ENCODE data around the gene ASCC2. TPM values are rescaled to one million over a fixed set of nuclear protein-coding genes. Genes with fewer than 3 reads are reported as not detected.
"Not testable (repeated sequence)": the region's sequence is repeated elsewhere in the genome, so short reads cannot be mapped to it uniquely, and the experiment has no call there.

Gene ASCC2
- polyA plus RNA-seq, 1 experiment = 62.6 TPM

- ChIA-PET CTCF (interaction anchor here (0.9 kb wide), 1 partner anchor 69 kb away, joined by 3 read pairs; no protein-coding TSS in a partner anchor), POLR2A (no interaction called here)
- no peak for DNase-seq (ENCODE audit: low read depth)
- no peak for TF ChIP-seq CTCF (IDR thresholded peaks at IDR 0.05; ENCODE audit: insufficient read depth, low read depth, low read length)
- H3K27me3 ChIP-seq (ENCODE audit: control insufficient read depth, insufficient read depth, low read length) = no peaks in the 10 kb centered on the region
- no peak overlapping the region for H3K4me3 ChIP-seq (ENCODE audit: low read depth, low read length)
- no peaks in the 10 kb centered on the region for H3K36me3 ChIP-seq (ENCODE audit: control insufficient read depth, insufficient read depth, low read length)
These were observed 79.1 kb downstream of the ASCC2 start for GRCh38 chr22:29758959-29759358.

DNA sequence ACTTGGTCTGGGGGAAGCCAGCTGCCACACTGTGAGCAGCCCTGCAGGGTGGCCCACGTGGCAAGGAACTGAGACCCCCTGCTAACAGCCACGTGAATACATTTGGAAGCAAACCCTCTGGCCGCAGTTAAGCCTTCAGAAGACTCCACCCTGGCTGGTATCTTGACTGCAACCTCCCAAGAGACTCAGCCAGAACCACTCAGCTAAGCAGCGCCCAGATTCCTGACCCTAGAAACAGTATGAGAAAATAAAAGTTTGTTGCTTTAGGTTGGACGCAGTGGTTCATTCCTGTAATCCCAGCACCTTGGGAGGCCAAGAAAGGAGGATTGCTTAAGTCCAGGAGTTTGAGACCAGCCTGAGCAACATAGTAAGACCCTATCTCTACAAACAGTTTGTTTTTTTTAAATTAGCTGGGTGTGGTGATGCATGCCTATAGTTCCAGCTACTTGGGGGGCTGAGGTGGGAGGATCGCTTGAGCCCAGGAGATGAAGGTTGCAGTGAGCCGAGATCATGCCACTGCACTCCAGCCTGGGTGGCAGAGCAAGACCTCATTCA lies 79.9 kb downstream of the ASCC2 start:
- no peak for DNase-seq (ENCODE audit: low read depth)
- ChIA-PET CTCF (interaction anchor here (0.9 to 1.5 kb wide), 2 partner anchors 32 to 68 kb away, joined by 3 read pairs; no protein-coding TSS in a partner anchor), POLR2A (no interaction called here)

GRCh38 chr22:29757096-29757495 lies 81.0 kb downstream of the ASCC2 start:
- DNase-seq (ENCODE audit: low read depth) = no peak
- H3K4me3 ChIP-seq (ENCODE audit: low read depth, low read length) = no peak overlapping the region
- TF ChIP-seq CTCF (IDR thresholded peaks at IDR 0.05; ENCODE audit: insufficient read depth, low read depth, low read length) = no peak
- H3K36me3 ChIP-seq (ENCODE audit: control insufficient read depth, insufficient read depth, low read length) = no peaks in the 10 kb centered on the region
- ChIA-PET CTCF (interaction anchor here (1.2 to 1.5 kb wide), 3 partner anchors 11 to 31 kb away, joined by 3 read pairs; no protein-coding TSS in a partner anchor), POLR2A (no interaction called here)
- H3K27me3 ChIP-seq (ENCODE audit: control insufficient read depth, insufficient read depth, low read length) = no peaks in the 10 kb centered on the region

More for the DNA sequence above, 79.9 kb downstream of the ASCC2 start:
- H3K4me3 ChIP-seq (ENCODE audit: low read depth, low read length) = no peak overlapping the region
- no peaks in the 10 kb centered on the region for H3K36me3 ChIP-seq (ENCODE audit: control insufficient read depth, insufficient read depth, low read length)
- TF ChIP-seq CTCF (IDR thresholded peaks at IDR 0.05; ENCODE audit: insufficient read depth, low read depth, low read length) = no peak
- no peaks in the 10 kb centered on the region for H3K27me3 ChIP-seq (ENCODE audit: control insufficient read depth, insufficient read depth, low read length)

GRCh38 chr22:29756341-29756740 lies 81.7 kb downstream of the ASCC2 start:
- ChIA-PET CTCF (interaction anchor here (1.2 to 1.3 kb wide), 2 partner anchors 10 to 23 kb away, joined by 3 read pairs; no protein-coding TSS in a partner anchor), POLR2A (no interaction called here)
- no peak for DNase-seq (ENCODE audit: low read depth)
- H3K27me3 ChIP-seq (ENCODE audit: control insufficient read depth, insufficient read depth, low read length) = no peaks in the 10 kb centered on the region
- H3K4me3 ChIP-seq (ENCODE audit: low read depth, low read length) = no peak overlapping the region
- no peak for TF ChIP-seq CTCF (IDR thresholded peaks at IDR 0.05; ENCODE audit: insufficient read depth, low read depth, low read length)
- no peaks in the 10 kb centered on the region for H3K36me3 ChIP-seq (ENCODE audit: control insufficient read depth, insufficient read depth, low read length)

DNA sequence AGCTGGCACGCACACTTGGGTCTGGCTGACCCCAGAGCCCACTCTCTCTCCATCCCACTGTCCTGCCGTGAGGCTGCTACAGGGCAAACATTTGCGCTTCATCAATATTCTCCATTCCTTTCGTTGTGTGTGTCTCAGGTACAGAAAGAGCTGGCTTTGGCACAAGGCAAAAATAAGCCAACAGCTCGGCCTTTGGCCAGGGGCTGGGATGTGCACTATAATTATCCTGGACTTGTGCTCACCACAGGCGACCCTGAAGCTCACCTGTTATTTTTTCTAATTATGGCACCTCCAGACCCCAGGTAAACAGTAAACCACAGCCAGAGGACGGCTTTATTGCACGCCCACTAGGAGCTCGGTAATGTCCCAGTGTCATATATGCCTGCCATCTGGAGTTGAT lies 82.2 kb downstream of the ASCC2 start:
- Histone ChIP-seq H3K27me3 (ENCODE audit: control insufficient read depth, insufficient read depth, low read length) (no peaks in the 10 kb centered on the region), H3K4me3 (ENCODE audit: low read depth, low read length) (no peak overlapping the region), H3K36me3 (ENCODE audit: control insufficient read depth, insufficient read depth, low read length) (no peaks in the 10 kb centered on the region)
- ChIA-PET POLR2A (no interaction called here), CTCF (no interaction called here)
- no peak for TF ChIP-seq CTCF (IDR thresholded peaks at IDR 0.05; ENCODE audit: insufficient read depth, low read depth, low read length)
- DNase-seq (ENCODE audit: low read depth) = no peak

DNA sequence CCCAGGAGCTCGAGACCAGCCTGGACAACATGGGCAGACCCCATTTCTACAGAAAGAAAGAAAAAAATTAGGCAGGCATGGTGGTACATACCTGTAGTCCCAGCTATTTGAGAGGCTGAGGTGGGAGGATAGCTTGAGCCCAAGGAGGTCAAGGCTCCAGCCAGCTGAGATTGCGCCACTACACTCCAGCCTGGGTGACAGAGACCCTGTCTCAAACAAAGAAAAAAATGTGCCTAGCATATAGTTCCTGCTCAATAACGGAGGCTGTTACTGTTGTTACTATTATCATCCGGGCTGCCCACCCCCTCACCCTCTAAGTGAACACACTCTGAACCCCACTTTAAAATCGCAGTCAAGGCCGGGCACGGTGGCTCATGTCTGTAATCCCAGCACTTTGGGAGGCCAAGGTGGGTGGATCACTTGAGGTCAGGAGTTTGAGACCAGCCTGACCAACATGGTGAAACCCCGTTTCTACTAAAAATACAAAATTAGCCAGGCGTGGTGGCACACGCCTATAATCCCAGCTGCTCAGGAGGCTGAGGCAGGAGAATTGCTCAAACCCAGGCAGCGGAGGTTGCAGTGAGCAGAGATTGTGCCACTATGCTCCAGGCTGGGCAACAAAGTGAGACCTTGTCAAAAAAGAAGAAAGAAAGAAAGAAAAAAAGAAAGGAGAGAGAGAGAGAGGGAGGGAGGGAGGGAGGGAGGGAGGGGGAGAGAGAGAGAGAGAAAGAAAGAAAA lies 83.2 kb downstream of the ASCC2 start:
- H3K36me3 ChIP-seq (ENCODE audit: control insufficient read depth, insufficient read depth, low read length); DNase-seq (ENCODE audit: low read depth); H3K27me3 ChIP-seq (ENCODE audit: control insufficient read depth, insufficient read depth, low read length); H3K4me3 ChIP-seq (ENCODE audit: low read depth, low read length); POLR2A ChIA-PET; CTCF ChIA-PET: not testable (repeated sequence)
